Esophagus muscularis mucosa (tissue), 3 donors: Measurements from ENCODE around the gene C17orf58.

Experiments used
- CTCF ChIP-seq, 3 experiments: fragments of 200-600 bp in 2 of 3; fragments of 450-650 bp in 1 of 3; sonication (generic) in 2 of 3; IDR thresholded peaks; one replicate each; pipeline ENCODE4 v1.5.1; 2017 to 2019; ENCODE audit warnings: antibody characterized with exemption in 3 of 3, mild to moderate bottlenecking in 2 of 3, moderate library complexity in 1 of 3
- POLR2AphosphoS5 ChIP-seq, 2 donors: sonication (generic); formaldehyde crosslinking; IDR thresholded peaks; one replicate each; pipeline ENCODE4 v1.6.1; 2017; ENCODE audit warnings: antibody characterized with exemption in 2 of 2

GRCh38 chr17:68019336-68019674 is 23.0 kb upstream of the C17orf58 start:
- TF ChIP-seq CTCF (IDR thresholded peaks at IDR 0.05), result no peak
- no peak for TF ChIP-seq POLR2AphosphoS5 (IDR thresholded peaks at IDR 0.05)
